CD4-positive, CD25-positive, alpha-beta regulatory T cell (primary cell): ENCODE measurements around the gene TSPAN9. TPM values are rescaled to one million over a fixed set of nuclear protein-coding genes. Genes with fewer than 3 reads are reported as not detected.

ENCODE experiments used
- ATAC-seq, 2 donors: fragments of 150-1000 bp; cut with Tn5 transposase; one replicate each; pipeline ENCODE4 v1.10.0; 2021; ENCODE audit warnings: low read depth in 2 of 2, moderate number of reproducible peaks in 2 of 2, moderate library complexity in 1 of 2
- DNase-seq, 3 donors: peaks; one replicate each; pipeline versions ENCODE4 v3.0.0 to v3.0.0-alpha.2; 2012 to 2022; ENCODE audit warnings: mixed read lengths in 1 of 3
- H3K27ac ChIP-seq: one replicate; pipeline ENCODE4 v1.7.0; 2013; ENCODE audit warnings: mild to moderate bottlenecking, low read length; ENCODE audit not compliant: insufficient read depth, poor library complexity, severe bottlenecking
- H3K27me3 ChIP-seq: one replicate; pipeline ENCODE4 v1.7.0; 2013; ENCODE audit warnings: low read length; ENCODE audit not compliant: control insufficient read depth, insufficient read depth
- H3K36me3 ChIP-seq: one replicate; pipeline ENCODE4 v1.7.0; 2013; ENCODE audit warnings: mild to moderate bottlenecking, low read length, moderate library complexity; ENCODE audit not compliant: control insufficient read depth, insufficient read depth
- H3K4me1 ChIP-seq: 2 replicates; pipeline ENCODE4 v1.7.0; 2013; ENCODE audit warnings: mild to moderate bottlenecking, low read length; ENCODE audit not compliant: insufficient read depth, control insufficient read depth, poor library complexity, severe bottlenecking
- H3K4me3 ChIP-seq: one replicate; pipeline ENCODE4 v1.7.0; 2013; ENCODE audit warnings: low read depth, mild to moderate bottlenecking, low read length, moderate library complexity
- H3K9me3 ChIP-seq, 2 experiments: 1 replicate in 1 of 2; 2 replicates in 1 of 2; pipeline ENCODE4 v1.7.0; 2013; ENCODE audit warnings: low read length in 2 of 2, mild to moderate bottlenecking in 1 of 2, moderate library complexity in 1 of 2; ENCODE audit not compliant: control insufficient read depth in 2 of 2
- H3K27ac Mint-ChIP-seq, 3 donors: one replicate each; pipeline ENCODE4 v1.8.0; 2020 to 2022; ENCODE audit warnings: mild to moderate bottlenecking in 3 of 3, mixed read lengths in 3 of 3, moderate library complexity in 2 of 3
- H3K27me3 Mint-ChIP-seq: one replicate; pipeline ENCODE4 v1.8.0; 2022; ENCODE audit warnings: mild to moderate bottlenecking, mixed read lengths
- H3K36me3 Mint-ChIP-seq: one replicate; pipeline ENCODE4 v1.8.0; 2020; ENCODE audit warnings: mixed read lengths
- H3K4me1 Mint-ChIP-seq, 4 donors: one replicate each; pipeline ENCODE4 v1.8.0; 2020 to 2022; ENCODE audit warnings: mixed read lengths in 4 of 4, mild to moderate bottlenecking in 1 of 4
- H3K4me3 Mint-ChIP-seq, 4 donors: one replicate each; pipeline ENCODE4 v1.8.0; 2020 to 2022; ENCODE audit warnings: mild to moderate bottlenecking in 4 of 4, mixed read lengths in 4 of 4, moderate library complexity in 3 of 4
- H3K9me3 Mint-ChIP-seq, 7 donors: one replicate each; pipeline ENCODE4 v1.8.0; 2020 to 2022; ENCODE audit warnings: mixed read lengths in 7 of 7, mild to moderate bottlenecking in 3 of 7, moderate library complexity in 2 of 7
- polyA plus RNA-seq, 4 donors: library from polyadenylated mRNA; unstranded; fragments of 300-500 nt; fragmentation: Illumina TruSeq; gene quantifications; one replicate each; pipeline ENCODE4 v1.2.3, GENCODE V29; 2021
- total RNA-seq: library from RNA; stranded (reverse); gene quantifications from one replicate; pipeline ENCODE4 v1.2.3, GENCODE V29; 2022

TSPAN9 gene
- total and polyA plus RNA-seq, 5 donors from 2014 or later: 0.09 to 1.2 (median 0.30) TPM; not detected in 1

GRCh38 chr12:3261782-3262359 is 184.7 kb downstream of the TSPAN9 start:
- peaks cover 5% of the 10 kb centered on the region for H3K27me3 Mint-ChIP-seq
- H3K36me3 Mint-ChIP-seq: no peaks in the 10 kb centered on the region
- DNase-seq (no peak), ATAC-seq (no peak)
- no peak overlapping the region for H3K4me3 Mint-ChIP-seq
- no peaks in the 10 kb centered on the region for H3K27me3 ChIP-seq
- no peaks in the 10 kb centered on the region for H3K36me3 ChIP-seq
- H3K4me1 ChIP-seq: no peaks in the 10 kb centered on the region
- no peak overlapping the region for H3K27ac Mint-ChIP-seq
- H3K9me3 ChIP-seq: no peaks in the 10 kb centered on the region
- H3K4me3 ChIP-seq: no peak overlapping the region
- peaks cover 0 to 4% (median 0%) of the 10 kb centered on the region in 4 donors for H3K4me1 Mint-ChIP-seq
- H3K9me3 Mint-ChIP-seq: peaks cover 0 to 1% (median 0%) of the 10 kb centered on the region in 7 donors
- no peak overlapping the region for H3K27ac ChIP-seq

- Mint-ChIP-seq H3K9me3 (peaks cover 0 to 1% (median 0%) of the 10 kb centered on the region in 7 donors), H3K36me3 (no peaks in the 10 kb centered on the region), H3K27ac (peak overlapping the region in 1 of 3 donors; percentile 32), H3K4me3 (no peak overlapping the region), H3K4me1 (peaks cover 0 to 4% (median 0%) of the 10 kb centered on the region in 4 donors), H3K27me3 (peaks cover 5% of the 10 kb centered on the region)
- no peak overlapping the region for H3K27ac ChIP-seq
- no peaks in the 10 kb centered on the region for H3K27me3 ChIP-seq
- no peaks in the 10 kb centered on the region for H3K36me3 ChIP-seq
- no peak overlapping the region for H3K4me3 ChIP-seq
- H3K9me3 ChIP-seq: no peaks in the 10 kb centered on the region
- ATAC-seq (no peak), DNase-seq (no peak)
- H3K4me1 ChIP-seq: no peaks in the 10 kb centered on the region
Observed at GRCh38 chr12:3262470-3262869, 185.3 kb downstream of the TSPAN9 start.

- Histone ChIP-seq H3K36me3 (no peaks in the 10 kb centered on the region), H3K27me3 (no peaks in the 10 kb centered on the region), H3K27ac (no peak overlapping the region), H3K4me3 (no peak overlapping the region), H3K4me1 (no peaks in the 10 kb centered on the region), H3K9me3 (no peaks in the 10 kb centered on the region)
- peaks cover 0 to 4% (median 0%) of the 10 kb centered on the region in 4 donors for H3K4me1 Mint-ChIP-seq
- H3K27me3 Mint-ChIP-seq: peaks cover 5% of the 10 kb centered on the region
- H3K27ac Mint-ChIP-seq: no peak overlapping the region
- DNase-seq (no peak), ATAC-seq (no peak)
- peaks cover 0 to 1% (median 0%) of the 10 kb centered on the region in 7 donors for H3K9me3 Mint-ChIP-seq
- H3K36me3 Mint-ChIP-seq: no peaks in the 10 kb centered on the region
- H3K4me3 Mint-ChIP-seq: no peak overlapping the region
Observed at GRCh38 chr12:3263282-3263681, 186.1 kb downstream of the TSPAN9 start.

- H3K27ac Mint-ChIP-seq: no peak overlapping the region
- Histone ChIP-seq H3K27me3 (no peaks in the 10 kb centered on the region), H3K4me1 (no peaks in the 10 kb centered on the region), H3K36me3 (no peaks in the 10 kb centered on the region), H3K4me3 (no peak overlapping the region), H3K9me3 (no peaks in the 10 kb centered on the region), H3K27ac (no peak overlapping the region)
- H3K36me3 Mint-ChIP-seq: no peaks in the 10 kb centered on the region
- DNase-seq (no peak), ATAC-seq (no peak)
- H3K27me3 Mint-ChIP-seq: peaks cover 5% of the 10 kb centered on the region
- H3K9me3 Mint-ChIP-seq: peaks cover 0 to 1% (median 0%) of the 10 kb centered on the region in 7 donors
- no peak overlapping the region for H3K4me3 Mint-ChIP-seq
- H3K4me1 Mint-ChIP-seq: peaks cover 0 to 4% (median 0%) of the 10 kb centered on the region in 4 donors
Observed at GRCh38 chr12:3263939-3264922, 187.1 kb downstream of the TSPAN9 start.

GRCh38 chr12:3265406-3265805 is 188.2 kb downstream of the TSPAN9 start:
- H3K4me1 Mint-ChIP-seq: peaks cover 0 to 4% (median 0%) of the 10 kb centered on the region in 4 donors
- no peak for ATAC-seq
- peaks cover 0 to 1% (median 0%) of the 10 kb centered on the region in 7 donors for H3K9me3 Mint-ChIP-seq

GRCh38 chr12:3266638-3267037 is 189.5 kb downstream of the TSPAN9 start:
- Histone ChIP-seq H3K4me1 (no peaks in the 10 kb centered on the region), H3K36me3 (no peaks in the 10 kb centered on the region), H3K27me3 (no peaks in the 10 kb centered on the region), H3K9me3 (no peaks in the 10 kb centered on the region), H3K27ac (no peak overlapping the region), H3K4me3 (no peak overlapping the region)
- no peaks in the 10 kb centered on the region for H3K9me3 Mint-ChIP-seq
- ATAC-seq (no peak), DNase-seq (no peak)
- no peak overlapping the region for H3K4me3 Mint-ChIP-seq
- peaks cover 0 to 10% (median 0%) of the 10 kb centered on the region in 4 donors for H3K4me1 Mint-ChIP-seq
- H3K27ac Mint-ChIP-seq: no peak overlapping the region
- no peaks in the 10 kb centered on the region for H3K36me3 Mint-ChIP-seq
- H3K27me3 Mint-ChIP-seq: no peaks in the 10 kb centered on the region

More at GRCh38 chr12:3265406-3265805, 188.2 kb downstream of the TSPAN9 start:
- no peaks in the 10 kb centered on the region for H3K9me3 ChIP-seq
- no peak for DNase-seq
- no peaks in the 10 kb centered on the region for H3K36me3 ChIP-seq
- H3K27ac ChIP-seq: no peak overlapping the region
- no peaks in the 10 kb centered on the region for H3K36me3 Mint-ChIP-seq
- no peak overlapping the region for H3K4me3 Mint-ChIP-seq
- no peaks in the 10 kb centered on the region for H3K27me3 ChIP-seq
- H3K4me1 ChIP-seq: no peaks in the 10 kb centered on the region
- no peak overlapping the region for H3K27ac Mint-ChIP-seq
- H3K4me3 ChIP-seq: no peak overlapping the region
- peaks cover 5% of the 10 kb centered on the region for H3K27me3 Mint-ChIP-seq

GRCh38 chr12:3267690-3268089 is 190.5 kb downstream of the TSPAN9 start:
- no peaks in the 10 kb centered on the region for H3K36me3 Mint-ChIP-seq
- H3K27me3 Mint-ChIP-seq: no peaks in the 10 kb centered on the region
- no peaks in the 10 kb centered on the region for H3K9me3 Mint-ChIP-seq
- DNase-seq (no peak), ATAC-seq (no peak)
- H3K4me3 ChIP-seq: no peak overlapping the region
- no peaks in the 10 kb centered on the region for H3K36me3 ChIP-seq
- H3K9me3 ChIP-seq: no peaks in the 10 kb centered on the region
- no peak overlapping the region for H3K4me3 Mint-ChIP-seq
- H3K4me1 Mint-ChIP-seq: peaks cover 0 to 10% (median 0%) of the 10 kb centered on the region in 4 donors
- no peak overlapping the region for H3K27ac ChIP-seq
- H3K4me1 ChIP-seq: no peaks in the 10 kb centered on the region
- H3K27me3 ChIP-seq: no peaks in the 10 kb centered on the region
- no peak overlapping the region for H3K27ac Mint-ChIP-seq
